Measurements from ENCODE around the gene ALKAL2. TPM values are rescaled to one million over a fixed set of nuclear protein-coding genes. Genes with fewer than 3 reads are reported as not detected.

ALKAL2 gene
- total RNA-seq, 2 experiments from 2014 or later, result not detected

DNA sequence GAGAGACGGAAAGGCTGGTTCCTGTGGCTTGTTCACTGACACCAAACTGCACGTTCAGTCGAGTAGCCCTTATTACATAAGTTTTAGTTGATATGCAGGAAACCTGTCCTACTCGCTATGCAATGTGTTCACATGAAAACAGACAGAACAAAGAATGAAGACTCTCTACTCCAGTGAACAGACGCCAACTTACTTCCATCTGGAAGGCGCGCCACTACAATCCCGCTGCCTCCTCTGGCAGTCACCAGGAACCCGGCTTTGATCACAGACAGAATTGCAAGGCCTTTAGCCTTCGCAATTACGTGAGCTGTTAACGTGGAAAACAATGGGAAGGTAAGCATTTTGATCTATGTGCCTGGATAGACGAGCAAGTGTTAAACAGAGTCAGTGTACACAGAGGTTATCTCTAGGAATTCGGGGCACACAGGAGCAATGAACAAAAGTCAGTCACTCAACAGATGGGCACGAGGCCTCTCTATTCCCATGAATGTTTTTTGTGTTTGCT lies 38.3 kb downstream of the ALKAL2 start:
- Mint-ChIP-seq H3K4me3 (no peak overlapping the region), H3K27ac (no peak overlapping the region), H3K27me3 (ENCODE audit: low read depth) (no peaks in the 10 kb centered on the region), H3K9me3 (no peaks in the 10 kb centered on the region), H3K4me1 (ENCODE audit: low read depth) (peaks cover 5% of the 10 kb centered on the region), H3K36me3 (ENCODE audit: low read depth) (peaks cover 19% of the 10 kb centered on the region)
- intact Hi-C loops (cut with micrococcal nuclease), result no loop called here
- no peak for DNase-seq
- CTCF ChIA-PET, result no interaction called here

DNA sequence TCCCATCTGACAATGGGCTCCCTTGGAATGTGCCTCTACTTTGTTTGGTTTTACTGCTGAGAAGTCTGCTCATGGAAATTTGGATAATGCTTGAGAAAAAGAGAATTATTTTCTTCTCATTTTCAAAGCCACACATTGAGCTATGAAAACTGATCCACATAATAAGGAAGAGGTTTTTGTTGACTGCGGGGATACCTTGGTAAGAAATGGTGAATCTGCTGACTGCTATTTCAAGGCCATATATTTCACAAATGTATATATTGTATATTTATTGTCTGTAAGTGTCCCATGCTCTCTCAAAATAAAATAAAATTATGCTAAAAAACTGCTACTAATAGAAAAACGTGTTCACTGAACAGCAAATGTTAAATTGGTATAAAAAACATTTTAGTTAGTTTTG lies 39.2 kb downstream of the ALKAL2 start:
- DNase-seq, result no peak
- H3K27ac Mint-ChIP-seq, result no peak overlapping the region
- H3K4me3 Mint-ChIP-seq, result no peak overlapping the region
- CTCF ChIA-PET, result interaction anchor here (1.0 to 1.3 kb wide), 2 partner anchors 8 to 14 kb away, joined by 3 to 4 read pairs; no protein-coding TSS in a partner anchor
- peaks cover 25% of the 10 kb centered on the region for H3K36me3 Mint-ChIP-seq (ENCODE audit: low read depth)
- H3K4me1 Mint-ChIP-seq (ENCODE audit: low read depth), result peaks cover 5% of the 10 kb centered on the region
- H3K27me3 Mint-ChIP-seq (ENCODE audit: low read depth), result no peaks in the 10 kb centered on the region
- intact Hi-C loops (cut with micrococcal nuclease), result no loop called here
- H3K9me3 Mint-ChIP-seq, result no peaks in the 10 kb centered on the region

DNA sequence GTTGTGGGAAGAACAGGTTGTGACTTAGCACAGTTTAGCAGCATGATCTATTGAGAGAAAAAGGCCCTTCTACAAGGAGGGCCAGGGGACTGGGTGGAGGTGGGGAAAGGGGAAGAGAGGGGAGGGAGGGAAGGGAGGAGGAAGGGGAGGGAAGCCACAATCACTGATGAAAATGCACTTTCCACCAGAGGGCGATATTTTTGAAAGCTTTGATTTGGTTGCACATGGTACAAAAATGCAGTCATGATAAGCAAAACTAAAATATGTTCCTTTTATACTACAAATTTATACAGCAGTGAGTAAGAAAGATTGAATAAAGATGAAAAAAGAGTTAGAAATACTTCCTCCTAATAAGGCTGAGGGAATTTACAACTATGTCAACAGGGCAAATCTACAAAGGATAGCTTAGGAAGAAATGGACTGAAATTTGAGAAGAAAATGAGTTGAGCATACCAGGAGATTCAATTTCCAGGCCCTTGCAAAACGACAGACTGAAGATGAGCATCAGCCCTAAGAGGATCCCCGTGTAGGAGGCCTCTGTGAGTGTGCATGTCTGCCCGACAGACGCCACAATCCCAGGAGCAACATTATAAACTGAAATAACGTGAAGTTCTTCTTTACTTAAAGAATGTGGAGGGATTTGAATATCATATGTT lies 41.3 kb downstream of the ALKAL2 start:
- H3K4me3 Mint-ChIP-seq, result no peak overlapping the region
- peaks cover 36% of the 10 kb centered on the region for H3K36me3 Mint-ChIP-seq (ENCODE audit: low read depth)
- peaks cover 2% of the 10 kb centered on the region for H3K9me3 Mint-ChIP-seq
- intact Hi-C loops (cut with micrococcal nuclease), result loop anchor here (1.0 to 2.0 kb wide), 4 partner anchors 18 to 416 kb away; partner anchors contain the start of genes ACP1 and SH3YL1
- no peak overlapping the region for H3K27ac Mint-ChIP-seq
- CTCF ChIA-PET, result interaction anchor here (0.7 to 2.9 kb wide), 13 partner anchors 10 to 391 kb away, joined by 3 to 18 read pairs (median 3); no protein-coding TSS in a partner anchor
- H3K4me1 Mint-ChIP-seq (ENCODE audit: low read depth), result peaks cover 5% of the 10 kb centered on the region
- peak; percentile 51 for DNase-seq
- no peaks in the 10 kb centered on the region for H3K27me3 Mint-ChIP-seq (ENCODE audit: low read depth)

DNA sequence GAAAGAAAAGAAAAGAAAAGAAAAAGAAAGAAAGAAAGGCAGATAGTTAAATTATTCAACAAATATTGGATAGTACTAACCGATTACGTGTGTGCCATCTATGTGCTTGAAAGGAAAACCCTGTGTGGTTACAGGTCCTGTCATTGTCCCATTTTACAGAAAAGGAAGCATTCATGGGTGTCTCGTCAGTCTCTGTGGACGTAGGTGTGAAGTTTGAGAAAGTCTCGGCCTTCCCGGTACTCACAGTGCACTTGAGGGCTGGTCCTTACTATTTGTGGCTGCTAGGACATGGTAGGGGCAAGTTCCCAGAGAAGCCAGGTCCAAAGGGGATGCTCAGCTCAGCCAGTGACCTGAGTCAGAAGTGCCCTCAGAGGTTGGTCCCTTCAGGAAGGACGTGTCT lies 43.3 kb downstream of the ALKAL2 start:
- no peak overlapping the region for H3K27ac Mint-ChIP-seq
- CTCF ChIA-PET, result no interaction called here
- H3K36me3 Mint-ChIP-seq (ENCODE audit: low read depth), result peaks cover 44% of the 10 kb centered on the region
- no peaks in the 10 kb centered on the region for H3K27me3 Mint-ChIP-seq (ENCODE audit: low read depth)
- no peak overlapping the region for H3K4me3 Mint-ChIP-seq
- peaks cover 2% of the 10 kb centered on the region for H3K9me3 Mint-ChIP-seq
- intact Hi-C loops (cut with micrococcal nuclease), result no loop called here
- H3K4me1 Mint-ChIP-seq (ENCODE audit: low read depth), result peaks cover 5% of the 10 kb centered on the region
- no peak for DNase-seq

DNA sequence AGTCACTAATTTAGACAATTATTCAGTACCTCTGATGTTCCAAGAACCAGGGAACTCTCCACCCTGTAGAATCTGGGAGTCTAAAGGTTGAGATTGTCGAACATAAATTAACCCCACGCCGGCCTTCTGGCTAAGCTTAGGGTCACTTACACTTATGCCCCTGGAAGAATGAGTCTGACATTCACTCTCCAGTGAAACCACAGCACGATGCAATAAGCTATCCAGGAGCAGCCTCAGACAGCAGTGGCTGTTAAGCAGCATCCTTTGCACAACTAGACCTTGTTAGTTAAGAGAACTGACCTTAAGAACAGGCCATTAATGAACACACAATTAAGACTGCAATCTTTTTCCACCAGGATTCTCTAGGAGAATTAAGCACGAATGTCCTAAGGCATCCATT lies 49.0 kb downstream of the ALKAL2 start:
- no peak for DNase-seq
- peaks cover 2% of the 10 kb centered on the region for H3K4me1 Mint-ChIP-seq (ENCODE audit: low read depth)
- H3K36me3 Mint-ChIP-seq (ENCODE audit: low read depth), result peaks cover 29% of the 10 kb centered on the region
- intact Hi-C loops (cut with micrococcal nuclease), result no loop called here
- H3K9me3 Mint-ChIP-seq, result peaks cover 2% of the 10 kb centered on the region
- H3K27me3 Mint-ChIP-seq (ENCODE audit: low read depth), result no peaks in the 10 kb centered on the region
- H3K4me3 Mint-ChIP-seq, result no peak overlapping the region
- CTCF ChIA-PET, result no interaction called here
- H3K27ac Mint-ChIP-seq, result no peak overlapping the region

DNA sequence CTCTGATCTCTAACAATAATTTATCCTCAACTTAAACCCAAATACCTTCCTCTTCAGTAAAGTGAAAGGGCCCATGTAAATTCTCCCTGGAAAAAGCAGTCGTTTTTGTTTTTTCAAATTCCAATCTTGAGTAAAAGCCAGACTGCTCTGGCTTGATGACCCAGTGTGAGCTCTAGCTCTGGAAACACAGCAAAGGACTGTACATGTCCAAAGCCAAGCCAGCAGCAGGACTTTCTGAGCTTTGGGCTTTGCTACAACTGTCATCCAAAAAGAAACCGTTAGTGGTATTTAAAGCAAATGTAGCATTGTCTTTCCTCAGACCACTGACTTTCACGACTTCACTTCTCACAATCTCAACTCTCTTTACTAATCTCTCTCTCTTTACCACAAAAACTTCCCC lies 49.5 kb downstream of the ALKAL2 start:
- no peak overlapping the region for H3K27ac Mint-ChIP-seq

DNA sequence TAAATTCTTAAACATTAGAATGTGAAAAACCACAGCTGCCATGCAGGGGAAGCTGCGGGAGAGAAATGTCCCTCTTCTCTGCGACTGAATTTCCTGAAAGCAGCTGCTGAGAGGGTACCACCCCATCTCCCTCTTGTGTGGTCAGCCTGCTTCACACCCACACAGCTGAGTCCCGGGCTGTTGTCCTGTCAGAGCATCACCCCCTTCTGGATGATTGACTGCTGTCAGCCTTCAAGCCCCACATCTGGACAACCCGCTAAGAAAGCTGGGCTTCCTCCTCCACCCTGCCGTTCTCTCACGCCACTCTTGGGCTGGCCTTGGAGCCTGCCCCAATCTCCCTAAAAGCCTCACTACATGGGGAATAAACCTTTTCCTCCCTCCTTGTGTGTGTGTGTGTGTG lies 50.0 kb downstream of the ALKAL2 start:
- intact Hi-C loops (cut with micrococcal nuclease), result no loop called here

More for the DNA sequence above, 49.5 kb downstream of the ALKAL2 start:
- CTCF ChIA-PET, result interaction anchor here (0.6 kb wide), 1 partner anchor 14 kb away, joined by 3 read pairs; no protein-coding TSS in a partner anchor
- DNase-seq, result no peak
- Mint-ChIP-seq H3K36me3 (ENCODE audit: low read depth) (peaks cover 27% of the 10 kb centered on the region), H3K4me3 (no peak overlapping the region), H3K9me3 (peaks cover 2% of the 10 kb centered on the region), H3K4me1 (ENCODE audit: low read depth) (peaks cover 2% of the 10 kb centered on the region), H3K27me3 (ENCODE audit: low read depth) (no peaks in the 10 kb centered on the region)
- intact Hi-C loops (cut with micrococcal nuclease), result no loop called here

DNA sequence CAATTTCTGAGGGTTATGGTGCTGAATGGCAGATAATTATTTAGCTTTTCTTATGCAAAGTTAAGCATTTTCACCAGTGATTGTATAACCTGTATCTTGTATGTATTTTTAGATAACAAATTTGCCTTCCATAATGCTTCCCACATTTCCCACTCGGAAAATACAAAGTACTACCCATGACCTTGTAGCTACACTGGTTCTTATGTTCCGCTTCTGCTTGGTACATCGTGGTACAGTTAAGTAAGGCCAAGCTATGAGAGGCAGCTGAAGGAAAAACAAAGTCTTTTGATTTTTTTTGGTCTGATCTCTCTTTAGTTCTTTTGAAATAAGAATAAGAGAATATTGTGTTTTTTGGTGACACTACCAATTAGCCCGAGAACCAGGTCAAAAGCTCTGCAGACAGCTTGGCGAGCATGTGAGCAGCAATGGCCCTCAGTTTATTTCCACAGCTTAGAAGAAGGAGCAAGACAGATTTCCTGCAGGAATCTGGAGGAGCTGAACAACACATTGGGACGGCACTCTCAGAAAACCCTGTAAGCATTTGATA lies 50.8 kb downstream of the ALKAL2 start:
- Mint-ChIP-seq H3K9me3 (no peaks in the 10 kb centered on the region), H3K27me3 (ENCODE audit: low read depth) (no peaks in the 10 kb centered on the region), H3K4me1 (ENCODE audit: low read depth) (peaks cover 2% of the 10 kb centered on the region), H3K4me3 (no peak overlapping the region), H3K27ac (no peak overlapping the region), H3K36me3 (ENCODE audit: low read depth) (peaks cover 17% of the 10 kb centered on the region)
- CTCF ChIA-PET, result interaction anchor here (0.9 to 1.4 kb wide), 4 partner anchors 10 to 54 kb away, joined by 3 to 7 read pairs (median 4); no protein-coding TSS in a partner anchor
- no peak for DNase-seq
- intact Hi-C loops (cut with micrococcal nuclease), result no loop called here

More for the DNA sequence above, 50.0 kb downstream of the ALKAL2 start:
- no peak overlapping the region for H3K4me3 Mint-ChIP-seq
- no peaks in the 10 kb centered on the region for H3K27me3 Mint-ChIP-seq (ENCODE audit: low read depth)
- peaks cover 2% of the 10 kb centered on the region for H3K4me1 Mint-ChIP-seq (ENCODE audit: low read depth)
- H3K27ac Mint-ChIP-seq, result no peak overlapping the region
- peaks cover 2% of the 10 kb centered on the region for H3K9me3 Mint-ChIP-seq
- DNase-seq, result no peak
- H3K36me3 Mint-ChIP-seq (ENCODE audit: low read depth), result peaks cover 23% of the 10 kb centered on the region
- CTCF ChIA-PET, result interaction anchor here (0.6 to 1.4 kb wide), 5 partner anchors 9 to 53 kb away, joined by 3 to 7 read pairs (median 3); no protein-coding TSS in a partner anchor

DNA sequence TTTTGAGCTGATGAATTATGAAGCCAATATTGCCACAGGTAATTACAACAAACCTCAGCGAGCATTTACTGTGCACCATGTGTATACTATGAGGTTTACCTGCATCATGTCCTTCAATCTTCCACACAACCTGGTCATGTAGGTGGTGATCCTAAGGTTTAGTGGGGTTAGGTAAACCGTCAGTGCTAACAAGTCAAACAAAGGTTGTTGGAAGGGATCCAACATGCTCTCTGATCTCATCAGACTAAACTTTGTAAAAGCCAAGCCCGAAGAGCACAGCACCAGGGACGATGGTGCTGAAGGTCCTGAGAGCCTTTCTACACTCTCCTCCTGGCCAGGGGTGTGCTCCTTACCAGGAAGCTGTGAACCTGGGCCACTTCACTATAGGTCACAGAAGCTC lies 53.5 kb downstream of the ALKAL2 start:
- CTCF ChIA-PET, result interaction anchor here (0.6 kb wide), 2 partner anchors 14 to 63 kb away, joined by 3 to 5 read pairs; no protein-coding TSS in a partner anchor
- H3K4me3 Mint-ChIP-seq, result no peak overlapping the region
- H3K4me1 Mint-ChIP-seq (ENCODE audit: low read depth), result peaks cover 2% of the 10 kb centered on the region
- no peaks in the 10 kb centered on the region for H3K27me3 Mint-ChIP-seq (ENCODE audit: low read depth)
- intact Hi-C loops (cut with micrococcal nuclease), result no loop called here
- H3K9me3 Mint-ChIP-seq, result no peaks in the 10 kb centered on the region
- H3K27ac Mint-ChIP-seq, result no peak overlapping the region
- H3K36me3 Mint-ChIP-seq (ENCODE audit: low read depth), result peaks cover 13% of the 10 kb centered on the region
- no peak for DNase-seq

DNA sequence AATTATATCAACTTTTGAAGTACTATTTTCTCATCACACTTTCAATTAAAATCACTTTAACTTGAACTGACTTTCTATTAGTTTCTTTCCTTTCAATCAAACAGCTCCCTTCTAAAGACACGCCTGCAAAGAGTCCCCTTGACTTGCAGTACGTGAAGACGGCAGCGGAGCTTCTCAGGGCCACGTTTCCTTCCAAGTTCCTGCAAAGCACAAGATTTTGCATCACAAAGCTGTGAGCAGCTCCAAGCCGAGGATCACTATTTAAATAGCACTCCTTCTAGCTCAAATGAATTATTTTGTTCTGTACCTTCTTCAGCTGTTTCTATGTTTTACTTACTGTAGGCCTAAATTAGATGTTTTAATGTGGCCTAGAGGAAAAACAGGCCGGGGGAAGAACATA lies 54.9 kb downstream of the ALKAL2 start:
- Mint-ChIP-seq H3K9me3 (no peaks in the 10 kb centered on the region), H3K36me3 (ENCODE audit: low read depth) (peaks cover 15% of the 10 kb centered on the region), H3K4me1 (ENCODE audit: low read depth) (no peaks in the 10 kb centered on the region), H3K27me3 (ENCODE audit: low read depth) (no peaks in the 10 kb centered on the region), H3K4me3 (no peak overlapping the region), H3K27ac (no peak overlapping the region)
- CTCF ChIA-PET, result interaction anchor here (1.3 kb wide), 1 partner anchor 13 kb away, joined by 4 read pairs; no protein-coding TSS in a partner anchor
- DNase-seq, result no peak
- intact Hi-C loops (cut with micrococcal nuclease), result no loop called here

DNA sequence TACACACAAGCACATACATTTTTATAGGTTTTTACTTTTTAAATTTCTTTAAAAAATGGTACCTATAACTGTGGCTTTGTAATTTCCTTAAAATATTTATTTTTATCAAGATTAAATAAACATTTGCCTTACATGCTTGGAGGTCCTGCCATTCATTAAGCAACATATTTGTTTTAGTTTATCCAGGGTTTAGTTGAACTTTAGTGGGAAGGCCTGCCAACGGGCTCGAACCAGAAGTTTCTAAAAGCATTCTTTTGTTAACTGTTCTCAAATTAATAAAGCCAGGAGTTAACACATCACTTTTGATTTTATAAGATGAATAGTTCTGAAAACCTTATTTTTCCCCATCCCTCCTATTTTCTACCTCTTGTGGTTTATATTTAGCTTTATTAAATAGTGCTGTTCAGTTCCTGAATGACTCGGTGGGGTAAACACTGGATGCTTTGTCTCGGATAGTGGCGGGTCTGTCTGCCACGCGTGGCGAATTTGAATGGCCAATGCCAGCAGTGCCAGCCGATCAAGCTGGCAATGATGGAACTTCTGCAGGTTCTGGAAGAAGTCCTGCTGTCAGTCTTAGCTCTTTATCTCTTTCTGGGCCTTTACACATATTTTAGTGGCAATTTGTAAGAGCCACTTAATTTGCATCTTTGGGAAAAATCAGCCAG lies 56.2 kb downstream of the ALKAL2 start:
- intact Hi-C loops (cut with micrococcal nuclease), result no loop called here
- H3K4me3 Mint-ChIP-seq, result no peak overlapping the region
- H3K4me1 Mint-ChIP-seq (ENCODE audit: low read depth), result no peaks in the 10 kb centered on the region

More for the DNA sequence above, 56.2 kb downstream of the ALKAL2 start:
- no peak for DNase-seq
- no peaks in the 10 kb centered on the region for H3K27me3 Mint-ChIP-seq (ENCODE audit: low read depth)
- no peak overlapping the region for H3K27ac Mint-ChIP-seq
- CTCF ChIA-PET, result no interaction called here
- peaks cover 23% of the 10 kb centered on the region for H3K36me3 Mint-ChIP-seq (ENCODE audit: low read depth)
- H3K9me3 Mint-ChIP-seq, result no peaks in the 10 kb centered on the region

Measured in activated naive CD4-positive, alpha-beta T cell treated with anti-CD3 and anti-CD28 coated beads for 36 hours (primary cell).